Activated T-cell treated with anti-CD3 and anti-CD28 coated beads for 48 hours (primary cell): ENCODE data around the gene RAB36.
A peak's percentile ranks its signal among the peaks of the same experiment; 100 is the strongest.

ENCODE experiments used
- DNase-seq: peaks from one replicate; pipeline ENCODE4 v3.0.0-alpha.2; 2020; ENCODE audit warnings: low read depth

The RAB36 gene

DNA sequence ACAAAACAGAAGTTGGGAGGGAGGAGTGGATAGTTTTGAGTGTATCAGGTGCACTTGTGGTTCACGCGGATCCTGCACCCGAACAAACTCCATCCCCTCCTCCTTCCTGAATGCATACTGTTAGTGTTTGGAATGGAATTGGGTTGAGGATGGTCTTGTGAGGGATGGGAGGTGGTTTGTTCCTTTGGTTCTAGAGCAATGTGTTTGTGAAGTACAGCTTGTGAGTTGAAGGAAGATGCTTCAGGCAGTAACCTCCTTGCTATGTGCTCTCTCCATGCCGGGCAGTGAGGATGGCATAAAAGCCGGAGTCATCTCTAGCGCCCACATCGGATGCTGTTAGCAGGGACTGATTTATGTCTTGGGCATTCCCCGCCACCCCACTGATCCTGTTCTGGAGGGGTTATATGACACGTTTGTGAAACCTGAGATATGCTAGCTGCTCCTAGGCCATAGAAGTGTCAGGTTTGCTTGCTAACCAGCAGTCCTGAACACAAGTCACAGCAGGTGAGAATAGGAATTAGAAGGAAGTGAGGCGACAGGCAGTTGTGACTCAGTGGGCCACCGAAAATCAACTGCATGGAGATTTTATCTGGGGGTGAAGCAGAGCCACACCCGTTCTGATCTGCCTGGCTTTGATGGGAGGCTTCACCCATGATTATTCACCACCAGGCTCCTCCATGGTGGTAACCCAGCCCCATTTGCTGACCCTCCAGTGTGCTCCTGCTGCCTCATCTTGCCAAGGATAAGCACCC lies 37.2 kb downstream of the RAB36 start:
- peak; percentile 67 for DNase-seq

DNA sequence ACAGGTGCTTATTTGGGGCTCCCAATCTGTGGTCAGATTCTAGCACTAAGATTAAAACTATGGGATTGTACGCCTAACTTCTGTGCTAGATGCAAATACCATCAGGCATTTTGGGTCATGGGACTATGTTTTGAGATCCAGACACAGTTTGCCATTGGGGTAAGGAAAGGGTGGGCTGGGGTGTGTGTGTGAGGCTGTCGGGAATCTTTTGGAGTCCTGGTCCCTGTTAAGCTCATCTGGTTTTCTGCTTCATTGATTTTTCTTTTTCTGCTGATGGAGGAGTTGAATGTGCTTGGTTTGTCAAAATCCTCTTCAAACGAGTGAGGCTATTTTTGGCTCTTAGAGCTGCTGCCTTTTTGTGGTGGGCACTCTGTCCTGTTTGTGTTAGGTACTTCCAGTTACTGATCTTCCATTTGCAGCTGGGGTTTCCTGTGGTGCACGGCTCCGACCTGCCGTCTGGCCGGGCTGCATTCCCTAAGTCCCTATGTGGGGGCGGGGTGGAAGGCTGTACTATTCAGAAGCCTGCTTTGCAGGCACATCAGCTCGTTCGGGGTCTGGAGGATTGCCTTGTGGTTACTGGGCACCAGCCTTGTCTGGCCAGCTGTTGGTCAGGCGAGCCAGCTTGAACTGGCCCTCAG lies 37.9 kb downstream of the RAB36 start:
- DNase-seq: no peak

DNA sequence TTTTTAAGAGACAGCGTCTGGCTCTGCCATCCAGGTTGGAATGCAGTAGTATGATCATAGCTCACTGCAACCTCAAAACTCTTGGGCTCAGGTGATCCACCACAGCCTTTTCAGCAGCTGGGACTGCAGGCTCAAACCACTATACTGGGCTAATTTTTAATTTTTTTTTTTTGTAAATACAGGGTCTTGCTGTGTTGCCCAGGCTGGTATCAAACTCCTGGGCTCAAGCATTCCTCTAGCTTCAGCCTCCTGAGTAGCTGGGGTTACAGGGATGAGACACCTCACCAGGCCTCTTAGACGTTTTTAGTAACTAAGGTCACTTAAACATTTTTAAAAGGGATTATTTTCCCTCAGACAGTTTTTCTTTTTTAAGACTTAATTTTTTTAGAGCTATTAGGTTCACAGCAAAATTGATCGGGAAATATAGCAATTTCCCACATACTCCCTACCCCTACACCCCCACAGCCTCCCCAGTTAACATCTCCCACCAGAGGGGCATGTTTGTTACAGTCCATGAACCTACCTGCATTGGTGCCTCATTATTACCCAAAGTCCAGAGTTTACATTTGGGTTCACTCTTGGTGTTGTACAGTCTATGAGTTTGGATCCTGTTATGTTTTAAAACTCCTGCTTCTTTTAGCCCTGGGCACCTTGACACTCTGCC lies 39.0 kb downstream of the RAB36 start:
- no peak for DNase-seq

DNA sequence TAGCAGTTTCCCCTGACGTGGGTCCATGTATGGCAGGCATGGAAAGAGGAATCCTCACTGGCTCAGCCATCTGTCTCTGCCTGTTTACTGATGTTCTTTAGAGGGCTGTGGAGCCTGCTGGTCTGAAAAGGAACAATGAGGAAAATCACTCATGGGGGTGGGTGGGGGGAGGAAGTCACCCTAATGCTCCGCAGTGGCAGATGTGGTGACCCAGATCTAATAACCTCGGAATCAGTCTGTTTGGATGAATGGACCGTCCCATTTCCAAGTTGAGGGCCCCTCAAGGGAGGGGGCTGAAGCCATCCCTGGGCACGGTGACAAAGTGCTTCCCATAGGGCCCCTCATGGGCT lies 39.5 kb downstream of the RAB36 start:
- no peak for DNase-seq

DNA sequence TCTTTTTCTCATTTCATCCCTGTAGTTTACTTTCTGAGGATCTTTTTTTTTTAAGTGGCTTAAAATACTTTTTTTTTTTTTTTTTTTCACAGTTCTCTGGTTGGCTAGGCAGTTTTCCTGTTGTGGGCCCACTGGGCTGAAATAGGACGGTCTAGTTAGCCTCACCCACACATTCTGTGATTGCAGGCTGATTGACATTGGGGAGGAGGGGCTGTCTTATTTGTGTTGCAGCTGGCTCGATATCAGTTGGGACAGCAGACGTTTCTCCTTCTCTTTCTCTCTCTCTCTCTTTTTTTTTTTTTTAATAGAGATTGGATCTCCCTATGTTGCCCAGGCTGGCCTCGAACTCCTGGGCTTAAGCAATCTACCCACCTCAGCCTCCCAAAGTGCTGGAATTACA lies 41.9 kb downstream of the RAB36 start:
- DNase-seq: no peak

DNA sequence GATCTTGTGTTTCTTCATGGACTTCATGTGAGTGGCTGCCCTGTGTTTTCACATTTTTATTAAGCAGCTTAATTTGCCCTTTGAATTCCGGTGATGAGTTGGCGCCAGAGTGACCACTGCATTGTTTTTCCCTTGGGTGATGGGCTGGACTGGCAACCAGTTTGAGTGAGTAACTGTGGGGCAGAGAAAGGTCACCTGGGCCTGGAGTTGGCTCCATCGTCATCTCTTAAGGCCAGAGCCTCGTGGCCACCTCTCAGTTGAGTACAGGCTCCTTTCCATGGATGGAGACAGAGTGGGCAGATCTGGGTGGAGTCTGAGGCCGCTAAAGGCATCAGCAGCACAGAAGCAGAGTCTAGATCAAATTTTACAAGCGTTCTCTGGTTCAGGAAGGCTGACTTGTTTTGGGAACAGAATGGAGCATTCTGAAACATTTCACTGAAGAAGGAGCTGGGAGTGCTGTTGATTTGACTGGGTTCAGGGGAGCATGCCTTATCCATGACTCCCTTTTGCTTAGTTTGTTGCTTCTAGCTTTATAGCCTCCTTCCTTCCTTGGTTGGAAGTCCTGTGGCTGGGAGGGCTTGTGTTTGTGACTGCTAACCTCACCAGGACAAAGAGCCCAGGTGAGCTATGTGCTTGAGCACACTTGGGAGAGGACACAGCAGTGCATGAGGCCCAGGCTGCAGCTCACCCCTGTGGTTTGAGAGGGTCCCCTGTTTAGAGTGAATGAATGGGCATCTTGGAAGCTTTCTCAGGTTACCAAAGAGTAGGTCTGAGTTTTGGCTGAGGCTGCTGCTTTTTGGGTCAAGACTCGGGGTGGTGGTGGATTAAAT lies 42.8 kb downstream of the RAB36 start:
- DNase-seq: no peak

DNA sequence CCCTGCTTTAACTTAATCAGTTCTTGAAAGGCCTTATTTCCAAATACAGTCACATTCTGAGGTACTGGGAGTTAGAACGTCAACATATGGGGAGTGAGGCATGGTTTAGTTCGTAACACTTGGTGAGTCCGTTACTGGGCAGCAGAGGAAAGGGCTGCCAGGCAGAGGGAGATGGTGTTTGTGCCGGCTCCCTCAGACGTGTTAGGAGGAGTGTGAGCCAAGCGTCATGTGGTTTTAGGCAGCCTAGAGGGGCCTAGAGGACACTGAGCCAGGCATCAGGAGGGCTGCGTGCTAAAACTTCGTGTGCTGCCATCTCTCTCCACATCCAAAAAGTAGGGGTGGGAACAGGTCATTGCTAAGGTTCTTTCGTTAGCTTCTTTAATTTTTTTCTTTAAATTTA lies 45.2 kb downstream of the RAB36 start:
- DNase-seq: no peak

DNA sequence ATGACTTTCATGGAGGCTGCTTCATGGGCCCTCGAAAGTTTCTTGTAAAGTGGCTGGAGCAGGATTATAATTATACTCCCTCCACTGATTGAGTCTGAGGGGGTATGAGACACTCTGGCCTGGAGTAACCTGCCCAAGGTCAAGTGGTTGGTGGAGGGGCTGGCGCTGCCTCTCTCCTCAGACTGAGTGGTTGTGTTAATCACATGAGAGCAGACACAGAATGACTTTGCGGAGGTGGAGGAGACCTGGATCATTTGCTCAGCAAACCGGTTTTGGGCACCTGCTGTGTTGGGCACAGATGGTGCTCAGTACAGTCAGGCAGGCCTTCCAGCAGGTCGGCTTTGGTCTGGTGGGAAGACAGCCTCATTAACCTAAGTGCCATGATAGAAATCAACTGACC lies 46.9 kb downstream of the RAB36 start:
- no peak for DNase-seq

DNA sequence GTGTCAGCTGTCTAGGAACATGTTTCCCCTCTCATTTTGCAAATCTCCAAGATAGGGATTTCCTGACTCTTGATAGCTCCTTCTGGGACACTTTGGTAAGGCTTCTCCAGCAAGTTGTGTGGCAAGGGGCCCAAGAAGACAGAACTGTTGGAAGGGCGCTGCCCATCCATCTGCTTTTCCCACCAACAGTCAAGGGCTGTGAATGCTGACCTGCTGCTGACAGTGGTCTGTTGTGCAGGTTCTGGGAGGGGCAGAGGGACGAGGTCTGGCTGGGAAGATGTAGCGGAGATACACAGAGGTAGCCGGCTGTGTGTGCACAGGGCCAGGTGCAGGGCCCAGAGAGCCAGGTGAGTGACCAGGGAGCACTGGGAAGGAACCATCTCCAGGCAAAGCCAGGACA lies 47.3 kb downstream of the RAB36 start:
- no peak for DNase-seq

DNA sequence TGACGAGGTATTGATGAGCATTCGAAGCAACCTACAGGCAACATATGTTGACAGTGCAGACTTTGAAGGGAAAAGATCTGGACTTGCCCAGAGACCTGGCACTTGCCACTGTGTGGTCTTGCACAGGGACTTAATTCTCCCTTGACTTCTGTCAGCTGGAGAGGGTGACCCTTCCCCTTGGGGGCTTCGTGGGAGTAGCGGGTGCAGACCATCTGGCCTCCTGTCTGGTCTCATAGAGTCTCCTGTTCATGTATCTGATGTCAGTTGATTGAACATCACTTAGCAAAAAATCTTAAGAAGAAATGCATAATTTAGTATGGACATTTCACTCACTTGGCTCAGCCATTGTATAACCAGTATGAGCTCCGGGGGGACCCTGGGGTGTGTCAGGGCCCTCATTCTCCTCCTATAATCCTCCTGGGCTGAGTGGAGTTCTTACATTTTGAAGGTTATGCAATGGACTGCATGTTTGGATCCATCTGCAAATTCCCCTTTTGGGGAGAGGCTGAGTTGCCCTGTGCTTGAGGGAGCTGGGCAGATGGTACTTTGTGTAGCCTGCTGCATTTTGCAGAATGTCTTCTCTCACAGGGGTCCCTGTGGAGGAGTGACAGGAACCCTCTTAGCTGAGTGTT lies 48.0 kb downstream of the RAB36 start:
- DNase-seq: no peak

DNA sequence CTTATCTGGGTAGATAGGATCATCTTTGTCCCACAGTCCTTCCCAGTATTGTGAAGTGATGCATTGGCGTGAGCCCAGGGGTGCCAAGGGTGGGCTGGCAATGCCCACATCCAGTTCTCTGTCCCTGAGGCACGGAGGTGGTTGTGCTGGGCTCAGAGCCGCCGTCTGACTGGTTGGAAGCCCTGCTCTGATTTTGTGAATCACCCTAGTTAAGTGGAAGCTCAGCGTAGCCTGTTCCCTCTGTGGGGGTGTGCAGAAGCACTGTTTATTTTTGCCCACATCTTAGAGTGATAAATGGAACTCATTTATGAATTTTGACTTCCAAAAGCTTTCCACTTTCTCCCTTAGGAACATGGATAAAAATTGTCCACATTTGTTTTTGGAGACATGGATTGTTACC lies 48.6 kb downstream of the RAB36 start:
- DNase-seq: no peak

DNA sequence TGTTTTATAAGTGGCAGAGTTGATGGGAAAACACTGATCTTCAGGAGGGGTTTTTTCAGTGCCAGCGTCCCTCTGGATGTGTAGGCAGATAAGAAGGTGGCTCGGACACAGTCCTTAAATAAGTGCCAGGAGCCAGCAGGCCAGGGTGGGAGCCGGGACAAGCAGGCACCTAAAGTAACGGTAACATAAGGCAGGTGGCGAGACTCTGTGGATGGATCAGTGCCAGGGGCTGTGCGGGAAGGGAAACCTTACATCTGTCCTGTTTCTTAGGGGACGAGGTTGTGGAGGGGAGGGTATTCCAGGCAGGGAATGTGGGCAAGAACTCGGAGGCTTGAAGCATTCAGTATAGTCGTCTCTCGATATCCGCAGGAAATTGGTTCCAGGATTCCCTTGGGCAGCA lies 50.9 kb downstream of the RAB36 start:
- DNase-seq: no peak

DNA sequence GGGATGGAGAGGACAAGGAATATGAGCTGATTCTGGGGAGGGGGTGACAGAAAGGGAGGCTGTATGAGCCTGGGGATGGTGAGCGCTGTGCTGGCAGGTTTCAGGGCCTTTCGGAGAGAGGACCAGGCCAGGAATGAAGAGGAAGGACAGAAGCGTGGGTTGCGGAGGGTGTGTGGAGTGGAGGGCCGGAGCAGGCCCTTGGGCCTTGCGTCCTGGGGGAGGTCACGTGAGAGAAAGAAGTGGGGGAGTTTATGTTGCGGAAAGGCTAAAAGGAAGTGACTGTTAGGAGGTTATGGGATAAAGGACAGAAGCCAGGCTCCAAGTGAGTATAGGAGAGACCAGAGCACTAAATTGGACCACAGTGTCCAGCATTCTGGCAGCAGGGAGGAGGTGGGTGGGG lies 52.6 kb downstream of the RAB36 start:
- no peak for DNase-seq

DNA sequence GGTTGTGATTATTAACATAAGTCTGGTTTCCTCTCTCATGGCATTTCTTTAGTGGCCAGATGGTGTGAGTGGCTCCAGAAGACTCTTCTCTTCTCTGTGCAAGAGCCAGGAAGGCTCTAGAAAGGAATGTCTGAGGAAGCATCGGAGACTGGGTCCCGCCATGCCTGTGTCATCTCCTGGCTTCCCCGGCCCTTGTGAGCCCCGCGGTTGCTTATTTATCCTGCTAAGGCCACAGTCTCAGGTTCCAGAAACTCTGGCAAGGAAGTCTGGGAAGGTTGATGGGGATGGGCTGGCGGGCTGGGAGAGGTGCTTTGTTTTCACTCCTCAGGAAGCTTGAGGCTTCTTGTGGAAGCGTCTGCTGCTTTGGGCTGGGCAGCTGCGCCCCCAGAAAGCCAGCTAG lies 53.9 kb downstream of the RAB36 start:
- DNase-seq: no peak

DNA sequence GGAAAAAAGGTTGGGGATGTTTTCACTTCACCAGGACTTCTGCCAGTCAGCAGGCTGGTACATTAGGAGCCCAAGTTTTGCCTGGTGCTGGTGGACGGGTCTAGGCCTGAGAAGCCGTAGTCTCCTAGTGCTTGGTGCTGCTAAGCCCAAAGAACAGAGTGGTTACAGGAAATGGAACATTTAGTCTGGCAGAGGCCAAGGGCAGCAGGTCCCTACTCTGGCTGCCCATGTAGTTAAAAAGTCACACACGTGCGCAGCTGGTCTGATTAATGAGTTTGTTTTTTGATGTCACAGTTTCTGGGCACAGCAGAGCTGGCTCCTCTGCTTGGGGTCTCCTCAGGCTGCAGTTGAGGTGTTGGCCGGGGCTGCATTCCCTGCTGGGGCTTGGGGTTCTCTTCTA lies 55.6 kb downstream of the RAB36 start:
- DNase-seq: no peak

DNA sequence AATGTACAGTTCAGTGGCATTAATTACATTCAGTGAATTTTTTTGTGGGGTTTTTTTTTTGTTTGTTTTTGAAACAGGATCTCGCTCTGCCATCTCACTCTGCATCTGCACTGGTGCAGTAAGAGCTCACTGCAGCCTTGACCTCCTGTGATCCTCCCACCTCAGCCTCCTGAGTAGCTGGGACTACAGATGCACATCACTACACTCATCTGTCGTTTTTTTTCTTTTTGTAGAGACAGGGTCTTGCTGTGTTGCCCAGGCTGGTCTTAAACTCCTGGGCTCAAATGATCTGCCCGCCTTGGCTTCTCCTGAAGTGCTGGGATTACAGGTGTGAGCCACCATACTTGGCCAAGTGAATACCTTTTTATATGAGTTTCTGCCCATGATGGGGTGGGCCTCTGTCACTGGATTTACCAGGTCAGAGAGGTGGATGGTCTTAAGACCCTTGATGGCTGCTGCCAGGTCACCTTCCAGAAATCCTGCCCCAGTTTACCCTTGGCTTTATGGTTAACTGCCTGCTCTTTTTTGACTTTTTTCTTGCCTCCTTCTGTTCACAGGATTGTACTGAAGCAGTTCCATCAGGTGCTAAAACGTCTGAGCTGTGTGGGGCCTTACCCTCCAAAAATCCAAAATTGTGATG lies 57.7 kb downstream of the RAB36 start:
- no peak for DNase-seq

DNA sequence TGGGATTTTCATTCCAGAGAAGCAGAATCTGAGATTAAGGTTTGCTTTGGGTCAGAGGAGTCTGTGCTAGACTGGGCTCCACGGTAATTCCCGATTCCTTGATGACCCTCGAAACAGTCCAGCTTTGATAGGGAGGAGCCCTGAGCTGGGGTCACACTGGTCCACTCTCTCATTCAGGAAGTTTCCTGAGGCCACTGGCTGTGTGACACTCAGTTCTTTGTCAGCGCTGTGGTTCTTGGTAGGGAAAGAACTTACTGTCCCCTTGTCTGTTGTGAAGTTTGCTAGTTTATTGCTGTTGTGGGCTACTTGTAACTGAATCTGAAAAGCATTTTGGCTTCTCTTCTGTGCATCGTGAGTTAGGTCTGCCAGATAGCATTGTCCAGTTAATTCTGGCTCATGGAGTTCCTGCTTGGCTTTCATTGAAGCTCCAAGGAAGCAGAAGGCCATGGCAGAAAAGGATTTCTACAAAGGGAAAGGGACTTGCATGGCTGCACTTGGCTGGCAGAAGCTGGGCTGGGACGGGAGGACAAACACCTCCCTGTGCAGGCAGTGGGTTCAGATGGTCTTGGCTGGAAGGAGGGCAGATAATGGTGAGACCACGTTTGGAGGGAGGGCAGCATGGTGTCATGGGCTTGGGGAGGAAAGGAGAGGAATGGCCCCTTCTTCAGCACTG lies 58.3 kb downstream of the RAB36 start:
- no peak for DNase-seq

DNA sequence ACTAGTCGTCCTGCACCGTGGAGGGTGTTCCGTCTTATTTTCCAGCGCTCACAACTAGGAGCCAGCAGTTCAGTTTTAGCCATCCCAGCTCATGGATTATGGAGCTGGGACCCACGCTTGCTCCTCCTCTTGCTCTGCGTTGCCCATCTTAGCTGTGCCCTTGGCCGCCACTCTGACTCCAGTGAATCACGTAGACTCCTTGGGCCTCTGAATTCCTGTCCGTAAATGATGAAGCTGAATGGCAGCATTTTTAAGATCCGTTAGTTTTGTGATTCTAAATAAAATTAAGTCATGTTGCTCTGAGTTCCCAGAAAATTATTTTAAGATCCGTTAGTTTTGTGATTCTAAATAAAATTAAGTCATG lies 58.8 kb downstream of the RAB36 start:
- DNase-seq: no peak

DNA sequence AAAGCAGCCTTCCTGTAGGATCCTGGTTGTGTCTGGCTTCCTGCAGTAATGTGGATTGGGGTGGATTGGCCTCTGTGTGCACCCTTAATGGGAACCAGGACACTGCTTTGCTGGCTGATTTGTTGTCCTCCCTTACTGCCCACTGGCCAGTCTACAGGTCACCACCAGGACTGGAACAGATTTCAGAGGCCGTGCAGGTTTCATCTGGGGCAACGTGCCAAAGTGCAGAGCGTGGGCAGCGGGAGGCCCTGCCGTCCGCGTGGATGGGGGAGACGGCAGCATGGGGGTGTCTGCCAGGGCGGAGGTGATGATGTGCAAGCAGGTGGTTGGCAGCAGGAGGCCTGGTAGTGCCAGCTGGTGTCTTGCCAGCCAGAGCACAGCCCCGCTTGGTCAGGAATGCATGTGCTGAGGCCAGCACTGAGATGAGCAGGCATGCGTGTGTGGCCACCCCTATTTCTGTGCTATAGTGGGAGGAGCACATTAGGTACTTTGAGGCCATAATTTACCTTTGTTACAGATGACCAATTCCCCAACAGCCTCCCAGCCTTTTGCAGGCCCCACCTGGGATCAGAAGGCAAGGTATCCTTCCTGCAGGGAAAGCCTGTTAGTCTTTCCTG lies 59.4 kb downstream of the RAB36 start:
- no peak for DNase-seq

DNA sequence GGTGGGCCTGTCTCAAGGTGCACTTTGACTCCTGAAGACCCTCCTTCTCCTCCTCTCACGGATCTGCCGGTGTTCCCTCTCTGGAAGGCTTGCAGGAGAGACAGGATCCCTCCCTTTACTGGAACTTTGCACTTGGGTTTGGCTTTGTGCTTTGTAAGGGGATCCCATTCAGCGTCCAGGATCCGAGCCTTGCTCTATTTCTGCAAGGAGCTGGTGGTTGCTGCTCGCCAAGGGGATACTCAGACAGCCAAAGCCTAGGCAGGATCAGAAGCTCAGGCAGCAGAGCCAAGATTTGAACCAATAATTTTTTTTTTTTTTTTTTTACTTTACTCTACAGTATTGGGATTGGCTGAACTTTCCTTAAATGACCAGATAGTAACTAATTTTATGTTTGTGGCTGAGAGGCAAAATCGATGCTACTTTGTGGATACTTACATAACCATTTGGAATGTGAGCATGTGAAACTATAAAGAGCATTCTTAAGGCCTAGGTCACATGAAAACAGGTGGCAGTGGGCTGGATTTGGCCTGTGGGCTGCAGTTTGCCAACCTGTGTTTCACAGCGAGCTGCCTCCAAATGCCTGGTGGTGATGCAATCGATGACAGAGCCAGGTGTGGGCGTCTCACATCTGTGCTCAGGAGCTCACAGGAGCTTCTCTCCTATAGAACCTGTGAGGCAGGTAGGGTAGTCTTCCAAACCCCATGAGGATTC lies 60.2 kb downstream of the RAB36 start:
- DNase-seq: no peak
